HepG2 (cell line): ENCODE data around the gene CENATAC. TPM values are rescaled to one million over a fixed set of nuclear protein-coding genes. Genes with fewer than 3 reads are reported as not detected.

Source experiments
- AGO1 ChIP-seq: fragments of 200-400 bp; formaldehyde crosslinking; IDR thresholded peaks from 2 replicates; pipeline ENCODE4 v1.6.1; 2017; ENCODE audit warnings: mild to moderate bottlenecking, low read depth, low read length, moderate library complexity; ENCODE audit not compliant: poor library complexity, severe bottlenecking
- CBFB ChIP-seq: sonication (generic); formaldehyde crosslinking; IDR thresholded peaks from 2 replicates; pipeline ENCODE4 v1.4.0; 2020; ENCODE audit warnings: missing genetic modification reagents
- DZIP1 ChIP-seq: sonication (generic); formaldehyde crosslinking; IDR thresholded peaks from 2 replicates; pipeline ENCODE4 v1.5.0; 2020; ENCODE audit warnings: mild to moderate bottlenecking, missing genetic modification reagents
- E2F1 ChIP-seq: sonication (generic); formaldehyde crosslinking; IDR thresholded peaks from 2 replicates; pipeline ENCODE4 v1.5.0; 2020; ENCODE audit warnings: missing genetic modification reagents
- EED ChIP-seq: sonication (generic); formaldehyde crosslinking; IDR thresholded peaks from 2 replicates; pipeline ENCODE4 v1.5.0; 2020; ENCODE audit warnings: mild to moderate bottlenecking, missing genetic modification reagents
- EHMT2 ChIP-seq: fragments of 200-600 bp; sonication (generic); IDR thresholded peaks from 2 replicates; pipeline ENCODE4 v1.7.0; 2017; ENCODE audit warnings: antibody characterized with exemption, low read depth, low read length, borderline replicate concordance
- HMG20A ChIP-seq: IDR thresholded peaks from 2 replicates; pipeline ENCODE4 v1.6.1; 2016; ENCODE audit warnings: borderline replicate concordance
- HNRNPK ChIP-seq: fragments of 200-400 bp; formaldehyde crosslinking; IDR thresholded peaks from 2 replicates; pipeline ENCODE4 v1.6.1; 2018; ENCODE audit warnings: low read length, low read depth, moderate library complexity, mild to moderate bottlenecking; ENCODE audit not compliant: poor library complexity, severe bottlenecking
- MED13 ChIP-seq: sonication (generic); formaldehyde crosslinking; IDR thresholded peaks from 2 replicates; pipeline ENCODE4 v1.5.0; 2020; ENCODE audit warnings: missing genetic modification reagents
- NFE2 ChIP-seq: sonication (generic); formaldehyde crosslinking; IDR thresholded peaks from 2 replicates; pipeline ENCODE4 v1.4.0; 2020; ENCODE audit warnings: missing genetic modification reagents
- NFIB ChIP-seq: sonication (generic); formaldehyde crosslinking; IDR thresholded peaks from 2 replicates; pipeline ENCODE4 v1.9.0; 2021; ENCODE audit warnings: missing genetic modification reagents, mild to moderate bottlenecking, borderline replicate concordance
- NR0B2 ChIP-seq: sonication (generic); formaldehyde crosslinking; IDR thresholded peaks from 2 replicates; pipeline ENCODE4 v1.4.0; 2020; ENCODE audit warnings: mild to moderate bottlenecking, missing genetic modification reagents
- SALL2 ChIP-seq: sonication (generic); formaldehyde crosslinking; IDR thresholded peaks from 2 replicates; pipeline ENCODE4 v1.8.1; 2023; ENCODE audit warnings: mild to moderate bottlenecking, missing genetic modification reagents, inconsistent platforms
- ZNF207 ChIP-seq: fragments of 450-650 bp; IDR thresholded peaks from 2 replicates; pipeline ENCODE4 v1.6.1; 2016; ENCODE audit warnings: antibody characterized with exemption, borderline replicate concordance
- ZNF260 ChIP-seq: sonication (generic); formaldehyde crosslinking; IDR thresholded peaks from 2 replicates; pipeline ENCODE4 v1.4.0; 2020; ENCODE audit warnings: missing genetic modification reagents, low read depth, mild to moderate bottlenecking, borderline replicate concordance
- ZNF362 ChIP-seq: sonication (generic); formaldehyde crosslinking; IDR thresholded peaks from 2 replicates; pipeline ENCODE4 v1.4.0; 2020; ENCODE audit warnings: missing genetic modification reagents, mild to moderate bottlenecking, borderline replicate concordance
- ZNF570 ChIP-seq: sonication (generic); formaldehyde crosslinking; IDR thresholded peaks from 2 replicates; pipeline ENCODE4 v1.4.0; 2020; ENCODE audit warnings: mild to moderate bottlenecking, missing genetic modification reagents, borderline replicate concordance
- ZNF574 ChIP-seq: sonication (generic); formaldehyde crosslinking; IDR thresholded peaks from 2 replicates; pipeline ENCODE4 v1.4.0; 2020; ENCODE audit warnings: missing genetic modification reagents
- ZNF616 ChIP-seq: sonication (generic); formaldehyde crosslinking; IDR thresholded peaks from 2 replicates; pipeline ENCODE4 v1.5.0; 2020; ENCODE audit warnings: low read depth, mild to moderate bottlenecking, missing genetic modification reagents
- ZNF782 ChIP-seq: sonication (generic); formaldehyde crosslinking; IDR thresholded peaks from 2 replicates; pipeline ENCODE4 v1.4.0; 2020; ENCODE audit warnings: missing genetic modification reagents, mild to moderate bottlenecking, borderline replicate concordance
- polyA plus RNA-seq, 8 experiments: library from polyadenylated mRNA; depleted of rRNA in 3 of 8; stranded (reverse) in 7 of 8; unstranded in 1 of 8; fragments of >200 nt; fragmentation: Illumina TruSeq in 4 of 8; extraction: Trizol in 4 of 8; gene quantifications; 2 replicates each; pipeline versions ENCODE4 v1.2.1 to v1.2.3, GENCODE V29; 2011 to 2016; ENCODE audit warnings: low read depth in 4 of 8, missing spikeins in 1 of 8, mixed read lengths in 1 of 8; ENCODE audit not compliant: insufficient read depth in 1 of 8
- total RNA-seq, 5 experiments: library from RNA; depleted of rRNA; stranded (reverse); fragments of >200 nt; fragmentation: Illumina TruSeq; extraction: Trizol; gene quantifications; 2 replicates each; pipeline ENCODE4 v1.2.3, GENCODE V29; 2016; ENCODE audit warnings: low read depth in 1 of 5

The CENATAC gene
- total and polyA plus RNA-seq, 2 of the 13 experiments (the other 11 are each of a cell fraction or from before 2014, with no cell fraction given): 21.7 to 25.0 TPM

- TF ChIP-seq DZIP1 (0 out of 2 replicates have a peak, but pooled peaks have one; percentile 23), HNRNPK (no peak), ZNF207 (no peak), NR0B2 (CRISPR knock-in tag) (no peak), ZNF260 (CRISPR knock-in tag) (no peak), EHMT2 (no peak), EED (CRISPR knock-in tag) (no peak), ZNF574 (CRISPR knock-in tag) (peak; percentile 63; the same call in 1 of the 2 replicates), ZNF616 (CRISPR knock-in tag) (no peak; the same call in 1 of the 2 replicates), MED13 (CRISPR knock-in tag) (no peak), ZNF782 (0 out of 2 replicates have a peak, but pooled peaks have one; percentile 20), HMG20A (CRISPR knock-in tag) (no peak), ZNF362 (CRISPR knock-in tag) (no peak), E2F1 (CRISPR knock-in tag) (peak; percentile 85), SALL2 (no peak), AGO1 (peak; percentile 29), ZNF570 (CRISPR knock-in tag) (no peak), NFE2 (CRISPR knock-in tag) (no peak), CBFB (peak; percentile 66; the same call in 1 of the 2 replicates), NFIB (CRISPR knock-in tag) (no peak)
These were observed at the start of gene CENATAC (continued) for GRCh38 chr11:118997627-118998387.
